Activated naive CD4-positive, alpha-beta T cell treated with anti-CD3 and anti-CD28 coated beads, Interleukin-2, amount 50 U/mL, for 16 hours (primary cell): ENCODE data around the gene CDH11.

Source experiments
- DNase-seq: peaks from one replicate; pipeline ENCODE4 v3.0.0-alpha.2; 2020

The CDH11 gene

DNA sequence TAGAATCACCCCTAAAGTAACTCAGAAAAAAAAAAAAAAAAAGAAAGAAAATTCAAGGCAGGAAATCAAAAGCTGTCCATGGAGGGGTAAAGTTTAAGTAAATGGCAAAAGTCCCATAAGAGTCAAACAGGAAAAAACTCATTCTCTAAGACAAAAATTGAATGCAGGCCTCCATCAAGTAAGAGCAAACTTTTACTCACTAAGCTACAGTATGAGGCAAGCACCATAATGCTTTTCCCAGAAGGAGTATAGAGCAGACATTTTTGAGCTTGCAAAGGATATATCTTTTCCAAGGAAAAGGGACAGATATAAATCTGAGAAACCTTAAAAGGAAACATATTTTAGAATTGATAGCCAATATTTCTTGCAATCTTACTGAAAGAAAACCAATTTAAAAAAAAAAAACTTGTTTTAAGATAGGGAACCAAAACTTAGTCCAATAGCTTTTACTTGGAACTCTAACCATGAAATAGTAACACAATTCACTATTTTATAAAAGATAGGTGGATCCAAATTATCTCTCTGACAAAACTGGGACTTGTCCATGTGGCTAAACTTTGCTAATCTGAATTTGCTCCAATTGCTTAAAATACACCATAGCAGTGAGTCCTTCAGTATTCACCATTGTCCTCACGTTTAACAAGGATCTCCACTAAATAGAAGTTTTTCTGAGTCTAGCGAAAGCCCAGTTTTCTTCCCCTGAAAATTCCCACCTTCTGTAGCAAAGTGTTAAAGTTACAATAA, 99.8 kb downstream of the CDH11 start:
- no peak for DNase-seq

DNA sequence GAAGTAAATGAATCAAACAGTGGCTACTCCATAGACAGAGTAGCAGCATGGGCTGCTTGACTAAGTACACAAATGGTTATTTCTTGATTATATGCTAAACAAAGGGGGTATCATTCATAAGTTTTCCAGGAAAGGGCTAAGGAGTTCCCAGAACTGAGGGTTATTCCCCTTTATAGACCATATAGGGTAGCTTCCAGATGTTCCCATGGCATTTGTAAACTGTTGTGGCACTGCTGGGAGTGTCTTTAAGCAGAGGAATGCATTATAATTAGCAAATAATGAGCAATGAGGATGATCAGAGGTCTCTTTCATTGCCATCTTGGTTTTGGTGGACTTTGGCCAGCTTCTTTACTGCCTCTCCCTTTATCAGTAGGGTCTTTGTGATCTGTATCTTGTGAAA, 105.1 kb downstream of the CDH11 start:
- no peak for DNase-seq

DNA sequence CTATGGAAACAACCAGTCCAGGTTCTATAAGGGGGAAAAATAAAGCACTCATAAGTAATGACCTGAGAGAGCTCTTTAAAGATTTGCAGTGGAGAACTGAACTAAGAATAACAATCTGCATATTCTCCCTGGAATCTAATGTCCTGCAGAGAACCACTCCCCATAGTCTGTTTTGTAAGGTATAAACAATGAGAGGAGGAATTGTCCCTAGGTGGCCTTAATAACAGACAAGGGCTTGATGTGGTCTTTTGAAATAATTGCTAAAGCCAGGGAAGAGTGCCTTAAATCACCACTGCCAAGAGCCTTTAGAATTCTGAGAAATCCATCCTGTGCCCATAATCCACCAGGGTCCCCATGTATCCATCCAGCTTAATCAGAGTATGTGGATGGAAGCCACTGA, 106.3 kb downstream of the CDH11 start:
- no peak for DNase-seq

DNA sequence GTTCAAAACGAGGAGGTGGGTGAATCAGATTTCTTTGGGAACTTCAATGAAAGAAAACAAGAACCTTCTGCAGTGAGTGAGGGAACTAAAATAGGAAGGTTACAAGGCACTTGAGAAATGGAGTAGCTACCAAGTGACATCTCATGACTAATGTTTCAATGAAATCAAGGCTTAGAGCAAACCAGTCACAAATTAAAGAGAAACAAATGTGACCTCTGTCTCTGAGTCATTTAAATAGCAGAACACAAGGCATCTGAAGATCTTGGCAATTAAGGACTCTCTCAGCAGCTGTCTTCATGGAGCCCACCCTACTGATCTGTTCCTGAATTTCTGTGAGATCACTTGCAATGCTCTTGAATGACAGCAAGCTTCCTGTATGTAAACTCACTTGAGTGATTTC, 109.5 kb downstream of the CDH11 start:
- no peak for DNase-seq

DNA sequence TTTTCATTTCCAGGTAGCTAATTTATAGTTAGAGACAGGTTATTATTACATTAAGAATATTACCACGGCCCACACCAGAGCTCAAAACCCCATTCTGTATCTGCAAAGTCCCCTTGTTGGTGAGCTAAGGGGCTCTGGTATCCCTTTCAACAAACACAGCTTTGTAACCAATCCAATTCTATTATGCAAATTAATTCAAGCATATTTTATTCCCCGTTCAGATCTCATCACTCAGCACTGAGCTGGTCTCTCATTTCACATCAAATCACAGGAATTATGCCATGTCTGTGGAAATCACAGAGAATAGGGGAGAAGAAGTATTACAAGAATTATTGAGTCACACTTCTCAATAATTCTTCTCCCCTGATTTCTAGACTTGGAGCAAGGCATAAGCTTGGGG, 111.7 kb downstream of the CDH11 start:
- DNase-seq, result no peak

DNA sequence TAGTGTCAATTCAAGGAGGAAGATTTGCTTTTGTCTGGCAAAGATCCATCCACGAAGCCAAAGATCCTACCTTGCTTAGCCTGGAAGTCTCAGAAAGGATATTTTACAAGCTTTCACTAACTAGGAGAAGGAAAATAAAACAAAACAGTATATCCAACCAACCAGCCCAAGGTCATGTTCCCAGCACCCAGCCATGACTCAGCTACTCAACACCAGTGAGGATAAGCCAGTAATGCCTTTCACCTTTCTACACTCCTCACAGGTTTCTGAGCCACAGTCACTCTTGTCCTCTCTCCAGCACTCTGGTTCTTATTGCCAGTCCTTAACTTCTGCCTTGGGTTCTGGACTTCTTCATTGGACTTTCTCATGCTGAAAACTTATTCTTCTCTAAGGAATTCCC, 116.2 kb downstream of the CDH11 start:
- DNase-seq, result no peak

DNA sequence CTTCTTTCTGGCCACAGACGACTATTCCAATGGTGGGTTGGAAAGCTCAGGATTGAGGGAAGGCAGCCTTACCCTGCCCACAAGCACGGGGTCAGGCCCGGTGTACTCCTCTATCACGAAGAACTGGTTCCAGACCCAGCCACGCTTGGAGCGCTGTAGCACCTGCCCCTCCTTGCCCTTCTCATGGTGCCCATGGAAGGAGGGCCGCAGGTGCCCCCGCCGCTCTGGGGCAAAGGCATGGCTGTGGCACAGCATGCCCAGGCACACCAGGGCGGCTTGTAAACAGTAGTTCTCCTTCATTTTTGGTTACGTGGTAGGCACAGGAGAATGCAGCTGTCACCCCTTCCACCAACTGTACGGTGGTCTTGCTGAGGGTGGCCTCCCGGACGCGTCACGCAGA, 117.3 kb downstream of the CDH11 start:
- DNase-seq, result no peak

DNA sequence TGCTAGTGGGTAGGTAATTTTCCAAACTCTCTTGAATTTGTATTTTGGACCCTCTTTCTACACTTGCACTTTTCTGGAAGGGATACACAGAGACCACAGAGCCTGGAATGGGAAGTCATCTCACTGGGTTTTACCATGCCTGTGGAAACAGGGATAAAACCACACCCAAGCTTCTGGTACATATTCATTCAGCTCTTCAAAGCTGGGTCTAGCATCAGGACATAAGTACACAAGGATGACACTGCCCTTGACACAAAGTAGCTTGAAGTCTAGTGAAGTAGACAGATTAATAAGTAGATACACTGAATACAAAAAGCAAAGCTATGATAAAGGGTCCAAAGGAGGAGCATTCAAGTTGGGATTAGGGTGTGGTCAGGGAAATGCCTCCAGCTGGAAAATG, 118.2 kb downstream of the CDH11 start:
- DNase-seq, result no peak

DNA sequence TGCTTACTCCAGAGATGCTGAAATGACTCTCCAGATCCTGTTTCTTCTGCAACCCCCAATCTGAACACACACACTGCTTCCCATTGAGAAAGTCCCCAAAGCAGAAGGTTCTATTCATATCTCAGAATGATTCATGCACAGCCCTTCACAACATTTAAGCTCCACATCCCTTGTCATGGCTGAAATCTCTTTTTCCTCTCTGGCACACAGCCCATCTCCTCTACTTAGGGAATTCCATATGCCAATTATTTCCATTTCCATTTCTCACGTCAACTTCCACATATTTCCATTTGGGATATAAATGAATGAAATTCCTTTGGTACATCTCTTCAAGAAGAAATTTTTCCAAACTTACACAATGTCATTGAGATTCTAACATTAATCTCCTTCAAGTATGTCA, 119.6 kb downstream of the CDH11 start:
- DNase-seq, result no peak

DNA sequence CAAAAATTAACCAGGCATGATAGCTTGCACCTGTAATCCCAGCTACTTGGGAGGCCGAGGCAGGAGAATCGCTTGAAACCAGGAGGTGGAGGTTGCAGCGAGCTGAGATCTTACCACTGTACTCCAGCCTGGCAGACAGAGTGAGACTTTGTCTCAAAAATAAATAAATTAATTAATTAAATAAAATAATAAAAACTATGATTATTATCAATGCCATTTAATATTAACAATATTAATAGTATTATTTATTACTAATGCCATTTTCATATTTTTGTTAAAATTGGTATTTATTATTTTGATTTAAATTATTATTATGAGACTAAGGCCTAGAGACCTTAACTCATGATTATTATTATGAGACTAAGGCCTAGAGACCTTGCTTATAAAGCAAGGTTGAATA, 121.2 kb downstream of the CDH11 start:
- DNase-seq, result no peak

DNA sequence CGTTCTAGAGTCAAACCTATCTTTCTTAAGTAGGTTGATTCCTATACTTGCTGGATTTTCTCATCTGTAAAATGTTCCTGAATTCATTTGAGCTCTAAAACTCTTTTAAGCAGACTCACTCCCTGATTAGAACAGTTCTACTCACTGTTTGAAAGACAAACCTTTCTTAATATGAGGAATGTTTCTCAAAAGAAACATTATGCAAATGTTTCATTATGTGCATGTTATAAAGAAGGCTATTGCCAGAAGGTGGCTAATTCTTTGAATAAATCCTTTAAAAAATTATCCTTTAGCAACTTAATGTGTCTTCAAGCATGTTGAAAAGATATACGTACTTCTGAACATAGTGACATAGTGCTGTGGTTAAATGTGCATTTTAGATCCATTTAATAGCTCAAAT, 124.1 kb downstream of the CDH11 start:
- DNase-seq, result no peak

DNA sequence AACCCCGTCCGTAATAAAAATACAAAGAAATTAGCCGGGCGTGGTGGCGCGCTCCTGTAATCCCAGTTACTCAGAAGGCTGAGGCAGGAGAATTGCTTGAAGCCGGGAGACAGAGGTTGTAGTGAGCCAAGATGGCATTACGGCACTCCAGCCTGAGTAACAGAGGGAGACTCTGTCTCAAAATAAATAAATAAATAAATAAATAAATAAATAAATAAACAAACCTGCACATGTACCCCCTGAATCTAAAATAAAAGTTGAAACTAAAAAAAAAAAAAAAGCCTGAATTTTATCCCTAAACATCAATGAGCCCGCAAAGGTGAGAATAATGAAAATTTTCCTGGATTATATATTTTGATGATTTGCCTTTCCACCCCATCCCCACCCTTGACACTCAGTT, 124.7 kb downstream of the CDH11 start:
- DNase-seq, result no peak

DNA sequence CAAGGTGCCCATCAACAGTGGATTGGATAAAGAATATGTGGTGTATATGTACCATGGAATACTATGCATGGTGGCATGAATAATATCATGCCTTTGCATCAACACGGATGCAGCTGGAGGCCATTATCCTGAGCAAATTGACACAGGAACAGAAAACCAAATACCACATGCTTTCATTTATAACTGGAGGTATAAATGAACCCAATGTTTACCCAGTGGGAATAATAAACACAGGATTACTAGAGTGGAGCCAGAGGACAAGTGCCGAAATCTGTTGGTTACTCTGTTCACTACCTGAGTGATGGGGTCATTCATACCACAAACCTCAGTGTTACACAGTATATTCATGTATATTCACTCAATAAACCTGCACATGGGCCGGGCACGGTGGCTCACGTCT, 125.2 kb downstream of the CDH11 start:
- DNase-seq, result no peak

DNA sequence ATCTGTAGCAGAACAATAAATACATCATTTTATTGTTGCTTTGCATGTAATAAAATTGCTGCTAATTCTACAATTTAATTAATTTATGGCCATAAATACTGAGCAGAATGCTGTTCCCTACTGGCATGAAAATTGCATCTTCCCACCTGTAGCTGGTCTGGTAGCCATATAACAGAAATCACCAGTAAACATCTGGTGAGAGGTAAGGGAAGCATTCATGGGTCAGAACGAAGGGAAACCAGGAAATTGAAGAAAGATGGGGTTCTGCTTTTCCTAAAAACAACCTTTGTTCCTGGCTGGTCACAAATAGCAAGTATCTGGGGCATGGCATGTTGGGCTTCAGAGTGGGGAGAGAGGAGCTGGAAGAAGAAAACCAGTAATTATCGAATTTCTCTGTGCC, 128.4 kb downstream of the CDH11 start:
- DNase-seq, result no peak

DNA sequence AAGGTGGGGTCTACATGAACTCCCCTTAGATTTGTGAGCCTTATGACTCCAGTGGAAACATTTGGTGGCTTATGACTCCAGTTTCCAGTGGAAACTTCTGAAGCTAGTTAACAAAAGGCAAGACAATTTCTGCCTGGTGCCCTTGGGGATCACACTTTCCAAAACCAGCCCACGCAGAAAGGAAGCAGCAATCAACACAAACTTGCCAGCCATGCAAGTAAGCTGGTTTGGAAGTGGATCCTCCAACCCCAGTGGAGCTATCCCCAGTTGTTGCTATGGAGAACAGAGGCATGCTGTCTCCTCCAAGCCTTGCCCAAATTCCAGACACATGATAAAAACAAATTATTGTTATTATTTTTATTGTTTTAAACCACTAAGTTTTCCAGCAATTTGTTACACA, 130.9 kb downstream of the CDH11 start:
- no peak for DNase-seq

DNA sequence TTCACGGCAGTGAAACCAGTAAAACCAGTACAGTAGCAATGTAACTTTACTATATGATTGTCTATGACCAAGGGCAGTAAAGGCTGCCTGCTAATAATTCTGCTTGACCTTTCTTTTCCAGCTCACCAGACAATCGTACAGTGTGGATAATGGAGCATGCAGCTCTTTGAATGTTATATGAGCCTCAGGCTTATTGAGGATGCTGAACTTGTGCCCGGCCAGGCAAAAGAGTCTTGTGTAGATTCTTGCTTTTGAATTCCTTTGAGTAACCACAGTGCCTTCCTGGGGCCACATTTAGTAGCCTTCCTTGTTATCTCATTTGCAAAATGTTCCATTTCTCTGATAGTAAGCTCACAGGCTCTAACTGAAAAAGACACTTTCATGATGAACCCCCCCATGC, 131.8 kb downstream of the CDH11 start:
- DNase-seq, result no peak

DNA sequence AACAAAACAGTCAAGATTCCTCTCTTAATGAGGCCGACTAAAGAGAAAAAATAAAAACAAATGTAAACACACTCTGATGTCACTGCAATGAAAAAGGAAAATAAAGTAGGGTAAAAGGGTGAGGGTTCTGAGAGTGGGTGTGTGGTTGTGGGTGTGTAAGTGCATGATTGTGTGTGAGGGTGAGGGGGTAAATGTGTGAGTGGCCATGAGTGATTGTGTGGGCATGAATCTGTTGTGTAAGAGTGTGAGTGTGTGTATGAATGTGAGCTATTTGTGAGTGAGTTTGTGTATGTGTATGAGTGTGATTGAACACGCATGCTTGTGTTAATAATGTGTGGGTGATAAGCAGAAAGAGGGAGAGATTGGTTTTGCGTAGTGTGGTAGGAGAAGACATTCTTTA, 132.8 kb downstream of the CDH11 start:
- no peak for DNase-seq

DNA sequence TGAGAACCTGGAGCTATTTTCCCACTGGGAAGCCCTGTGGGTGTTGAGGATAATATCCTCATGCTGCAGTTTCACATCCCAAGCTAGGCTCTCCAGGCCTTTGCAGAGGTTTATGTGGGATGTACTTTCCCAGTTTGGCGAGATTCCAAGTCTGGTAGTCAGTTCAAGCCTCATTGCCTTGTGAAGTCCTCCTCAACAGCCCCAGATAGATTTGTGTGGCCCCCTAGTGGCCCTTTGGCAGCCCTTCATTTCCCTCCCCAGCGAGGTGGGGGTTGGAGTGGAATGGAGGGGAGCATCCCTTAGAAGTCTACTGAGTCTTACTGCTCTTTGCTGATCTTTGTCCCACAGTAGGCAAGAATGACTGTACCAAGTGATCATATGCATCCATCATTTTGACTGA, 137.9 kb downstream of the CDH11 start:
- no peak for DNase-seq

DNA sequence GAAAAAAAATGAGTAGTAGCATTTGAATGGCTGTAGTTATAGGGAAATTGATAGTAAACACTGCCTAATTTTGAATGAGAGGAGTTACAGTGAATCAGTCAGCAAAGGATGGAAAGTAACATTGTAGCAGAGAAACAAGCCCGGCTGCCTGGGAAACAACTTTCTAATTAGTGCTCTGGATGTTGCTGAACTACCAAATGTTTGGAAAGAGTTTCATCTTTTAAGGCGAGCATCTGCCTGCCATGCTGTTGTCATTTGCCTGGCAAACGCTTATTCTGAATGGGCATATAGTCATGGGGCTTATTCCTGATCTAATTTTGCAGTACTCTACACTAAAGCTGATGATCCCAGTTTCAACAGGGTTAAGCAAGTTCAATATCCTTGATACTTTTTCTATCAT, 138.6 kb downstream of the CDH11 start:
- no peak for DNase-seq

DNA sequence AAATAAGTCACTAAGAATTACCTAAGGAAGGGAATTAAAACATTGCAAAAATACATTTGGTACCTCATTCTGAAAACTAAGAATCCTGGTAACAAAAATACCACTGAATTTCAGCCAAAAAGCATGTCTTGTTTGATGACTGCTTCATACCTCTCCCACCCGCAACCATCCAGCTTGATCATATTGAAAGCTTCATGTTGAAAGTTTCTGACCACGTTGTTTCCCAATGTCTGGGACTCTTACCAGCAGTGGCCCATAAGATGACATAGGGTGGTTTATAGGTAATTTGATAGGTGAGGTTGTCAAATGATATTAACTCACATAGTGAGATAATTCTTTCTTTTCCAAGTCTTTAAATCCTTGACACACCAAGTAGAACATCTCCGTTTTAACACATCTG, 139.3 kb downstream of the CDH11 start:
- no peak for DNase-seq

DNA sequence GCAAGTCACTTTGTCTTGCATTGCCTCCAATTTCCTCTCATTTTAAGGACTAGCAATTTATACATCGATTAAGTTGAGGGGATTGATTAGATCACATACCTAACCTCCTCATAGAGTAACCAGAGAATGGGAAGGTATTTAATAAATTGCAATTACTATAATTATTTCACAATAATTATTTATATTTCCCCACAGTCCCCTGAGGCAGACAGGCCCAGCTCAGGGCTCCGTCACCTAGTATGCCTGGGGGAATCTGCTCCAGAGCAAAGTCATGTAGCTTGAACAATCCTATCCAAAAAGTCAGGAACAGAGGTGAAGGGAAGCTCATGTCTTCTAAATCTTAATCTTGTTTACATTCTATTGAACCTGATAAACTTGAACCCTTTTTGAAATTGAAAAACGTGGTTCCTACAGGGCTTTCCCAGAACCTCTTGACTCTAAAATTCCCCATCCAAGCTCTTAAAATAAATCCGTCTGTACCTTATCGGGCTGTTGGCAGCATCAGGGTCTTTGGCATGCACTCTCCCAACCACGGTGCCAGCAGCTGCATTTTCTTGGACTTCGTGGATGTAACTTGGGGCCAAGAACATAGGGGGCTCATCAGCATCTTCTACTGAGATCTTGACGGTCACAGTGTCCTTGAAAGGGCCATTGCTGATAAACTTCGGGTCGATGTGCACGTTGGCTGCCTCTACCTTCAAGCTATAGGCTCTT, 140.1 kb downstream of the CDH11 start:
- no peak for DNase-seq

DNA sequence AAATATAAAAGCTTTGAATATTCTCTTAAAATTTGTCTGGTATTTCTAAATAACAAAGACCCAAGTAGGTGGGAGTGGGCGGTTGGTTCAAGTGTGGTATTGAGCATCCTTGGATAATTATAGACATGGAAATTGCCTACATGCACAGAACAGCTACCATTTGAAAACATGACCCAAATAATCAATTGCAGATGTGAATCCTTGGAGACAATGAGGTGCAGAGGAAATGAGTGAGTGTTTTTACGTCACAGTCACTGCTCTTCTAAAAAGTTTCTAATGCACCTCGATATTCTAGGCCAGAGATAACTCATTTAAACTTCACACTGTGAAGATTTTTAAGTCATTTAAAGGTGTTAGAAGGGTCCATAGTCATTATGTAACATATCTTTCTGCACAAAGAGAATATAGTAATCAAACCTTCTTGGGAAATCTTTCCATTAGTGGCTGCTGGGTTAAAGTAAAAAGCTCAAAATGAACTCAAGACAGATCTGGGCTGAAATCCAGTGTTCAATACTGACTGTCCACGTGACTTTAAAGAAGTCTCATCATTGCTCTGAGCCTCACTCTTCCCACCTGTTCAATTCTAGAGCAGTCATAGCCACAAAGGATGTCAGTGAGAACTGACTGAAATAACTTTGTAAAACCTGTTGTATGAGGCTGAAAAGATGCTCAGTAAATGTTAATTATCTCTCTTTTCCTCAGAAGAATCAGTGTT, 144.5 kb downstream of the CDH11 start:
- DNase-seq, result no peak

DNA sequence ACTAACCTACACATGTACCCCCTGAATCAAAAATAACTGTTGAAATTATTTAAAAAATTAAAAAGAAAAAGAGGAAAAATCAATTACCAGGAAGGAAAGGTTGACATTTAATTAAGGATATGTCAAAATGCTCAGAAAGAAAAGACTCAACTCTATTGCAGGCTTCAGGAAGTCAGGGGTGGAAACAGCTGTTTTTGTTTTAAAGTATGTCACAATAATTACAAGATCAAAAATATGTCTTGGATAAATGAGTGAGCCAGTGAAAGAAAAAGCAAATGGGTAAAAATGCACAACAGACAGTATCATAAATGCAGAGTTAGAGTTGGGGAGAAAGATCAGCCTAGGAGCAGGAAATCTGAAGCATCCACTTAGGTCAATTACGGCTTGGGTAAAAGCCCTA, 146.0 kb downstream of the CDH11 start:
- no peak for DNase-seq

DNA sequence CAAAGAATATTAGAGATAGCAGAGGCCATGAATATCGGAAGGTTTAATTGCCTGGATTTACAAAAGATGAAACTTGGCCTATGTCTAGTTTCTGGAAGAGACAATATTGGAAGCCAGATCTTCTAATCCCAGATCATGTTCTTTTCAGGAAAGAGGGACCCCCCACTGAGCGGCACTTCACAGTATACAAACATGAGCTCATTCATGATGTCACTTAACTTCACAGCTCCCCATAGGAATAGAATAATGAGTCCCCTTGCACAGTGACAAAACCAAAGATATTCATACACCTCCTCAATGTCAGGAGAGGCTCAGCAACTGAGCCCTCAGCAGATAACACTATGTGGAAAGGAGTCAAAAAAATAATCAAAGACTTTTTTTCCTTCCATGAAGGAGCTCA, 147.5 kb downstream of the CDH11 start:
- no peak for DNase-seq
